H9 (cell line): Measurements from ENCODE around the gene SLC19A1. TPM values are rescaled to one million over a fixed set of nuclear protein-coding genes. Genes with fewer than 3 reads are reported as not detected.

ENCODE experiments used
- DNase-seq: peaks from one replicate; pipeline ENCODE4 v3.0.0-alpha.2; 2017
- H2AFZ ChIP-seq: one replicate; pipeline ENCODE4 v1.6.1; 2013; ENCODE audit warnings: mild to moderate bottlenecking, low read length, control low read depth, moderate library complexity
- H2AK5ac ChIP-seq: 2 replicates; pipeline ENCODE4 v1.6.1; 2013; ENCODE audit warnings: low read length, control low read depth, mixed read lengths; ENCODE audit not compliant: insufficient read length
- H2BK120ac ChIP-seq: one replicate; pipeline ENCODE4 v1.6.1; 2013; ENCODE audit warnings: low read depth, mild to moderate bottlenecking, low read length, control low read depth, inconsistent platforms; ENCODE audit not compliant: poor library complexity, severe bottlenecking
- H2BK12ac ChIP-seq: 2 replicates; pipeline ENCODE4 v1.6.1; 2013; ENCODE audit warnings: low read length, control low read depth, mixed read lengths, low read depth; ENCODE audit not compliant: insufficient read length
- H2BK15ac ChIP-seq: 2 replicates; pipeline ENCODE4 v1.6.1; 2013; ENCODE audit warnings: low read depth, low read length, control low read depth
- H2BK20ac ChIP-seq: one replicate; pipeline ENCODE4 v1.6.1; 2013; ENCODE audit warnings: low read depth, mild to moderate bottlenecking, low read length, control low read depth, inconsistent platforms; ENCODE audit not compliant: poor library complexity, severe bottlenecking
- H2BK5ac ChIP-seq: 2 replicates; pipeline ENCODE4 v1.6.1; 2013; ENCODE audit warnings: low read length, control low read depth, mixed read lengths; ENCODE audit not compliant: insufficient read length
- H3K14ac ChIP-seq: 2 replicates; pipeline ENCODE4 v1.6.1; 2013; ENCODE audit warnings: low read length, control low read depth; ENCODE audit not compliant: insufficient read depth
- H3K18ac ChIP-seq: 2 replicates; pipeline ENCODE4 v1.6.1; 2013; ENCODE audit warnings: low read depth, mild to moderate bottlenecking, mixed read lengths, low read length, control low read depth; ENCODE audit not compliant: insufficient read length
- H3K23ac ChIP-seq: 2 replicates; pipeline ENCODE4 v1.6.1; 2013; ENCODE audit warnings: low read length, control low read depth, mixed read lengths, low read depth; ENCODE audit not compliant: insufficient read length
- H3K23me2 ChIP-seq: 2 replicates; pipeline ENCODE4 v1.6.1; 2013; ENCODE audit warnings: low read depth, mild to moderate bottlenecking, mixed read lengths, low read length, control low read depth; ENCODE audit not compliant: insufficient read length, poor library complexity, severe bottlenecking
- H3K27ac ChIP-seq: 2 replicates; pipeline ENCODE4 v1.5.1; 2013; ENCODE audit warnings: low read length, control low read depth, mixed read lengths, low read depth; ENCODE audit not compliant: insufficient read length
- H3K27me3 ChIP-seq: 2 replicates; pipeline ENCODE4 v1.6.1; 2013; ENCODE audit warnings: low read length, control low read depth, inconsistent platforms; ENCODE audit not compliant: insufficient read depth
- H3K4ac ChIP-seq: 2 replicates; pipeline ENCODE4 v1.6.1; 2013; ENCODE audit warnings: low read depth, mild to moderate bottlenecking, control low read depth, inconsistent platforms, low read length, moderate library complexity
- H3K4me1 ChIP-seq: 2 replicates; pipeline ENCODE4 v1.6.1; 2013; ENCODE audit warnings: low read length, control low read depth, inconsistent platforms; ENCODE audit not compliant: insufficient read depth
- H3K4me2 ChIP-seq: 2 replicates; pipeline ENCODE4 v1.6.1; 2013; ENCODE audit warnings: low read length, control low read depth, mixed read lengths; ENCODE audit not compliant: insufficient read length, insufficient read depth
- H3K56ac ChIP-seq: 2 replicates; pipeline ENCODE4 v1.6.1; 2013; ENCODE audit warnings: low read depth, mild to moderate bottlenecking, mixed read lengths, low read length, control low read depth; ENCODE audit not compliant: insufficient read length
- H3K79me1 ChIP-seq: 2 replicates; pipeline ENCODE4 v1.6.1; 2013; ENCODE audit warnings: low read depth, mild to moderate bottlenecking, moderate library complexity, low read length, control low read depth, inconsistent platforms; ENCODE audit not compliant: insufficient read depth, poor library complexity, severe bottlenecking
- H3K79me2 ChIP-seq: 2 replicates; pipeline ENCODE4 v1.6.1; 2013; ENCODE audit warnings: low read length, control low read depth, inconsistent platforms; ENCODE audit not compliant: insufficient read depth
- H3K9ac ChIP-seq: 2 replicates; pipeline ENCODE4 v1.6.1; 2013; ENCODE audit warnings: low read length, control low read depth, mixed read lengths; ENCODE audit not compliant: insufficient read length; ENCODE audit errors: extremely low read depth
- H3K9me3 ChIP-seq: one replicate; pipeline ENCODE4 v1.6.1; 2013; ENCODE audit warnings: low read depth, low read length, inconsistent platforms; ENCODE audit not compliant: control insufficient read depth
- H3T11ph ChIP-seq: one replicate; pipeline ENCODE4 v1.6.1; 2013; ENCODE audit warnings: mild to moderate bottlenecking, low read length, control low read depth, inconsistent platforms
- H4K20me1 ChIP-seq: one replicate; pipeline ENCODE4 v1.6.1; 2013; ENCODE audit not compliant: control insufficient read depth, insufficient read length, insufficient read depth
- H4K5ac ChIP-seq: 2 replicates; pipeline ENCODE4 v1.6.1; 2013; ENCODE audit warnings: low read depth, mild to moderate bottlenecking, mixed read lengths, low read length, control low read depth; ENCODE audit not compliant: insufficient read length
- H4K8ac ChIP-seq: replicated peaks from 2 replicates; pipeline ENCODE4 v1.6.1; 2013; ENCODE audit warnings: low read length, control low read depth, mixed read lengths, low read depth; ENCODE audit not compliant: insufficient read length
- H4K91ac ChIP-seq: 2 replicates; pipeline ENCODE4 v1.6.1; 2013; ENCODE audit warnings: low read depth, mild to moderate bottlenecking, moderate library complexity, mixed read lengths, low read length, control low read depth; ENCODE audit not compliant: insufficient read length
- H3K27ac Mint-ChIP-seq, 3 experiments: 2 replicates in 2 of 3; 3 replicates in 1 of 3; pipeline ENCODE4 v1.8.0; 2020 to 2021; ENCODE audit warnings: mixed read lengths in 3 of 3, mild to moderate bottlenecking in 1 of 3, moderate library complexity in 1 of 3
- H3K27me3 Mint-ChIP-seq: 2 replicates; pipeline ENCODE4 v1.8.0; 2021; ENCODE audit warnings: low read depth, mild to moderate bottlenecking, moderate library complexity, mixed read lengths
- H3K36me3 Mint-ChIP-seq, 3 experiments: 2 replicates in 2 of 3; 3 replicates in 1 of 3; pipeline ENCODE4 v1.8.0; 2020 to 2021; ENCODE audit warnings: low read depth in 3 of 3, mixed read lengths in 3 of 3; ENCODE audit not compliant: insufficient read depth in 1 of 3
- H3K4me1 Mint-ChIP-seq, 2 experiments: 2 replicates each; pipeline ENCODE4 v1.8.0; 2020; ENCODE audit warnings: mixed read lengths in 2 of 2
- H3K4me3 Mint-ChIP-seq, 2 experiments: 2 replicates in 1 of 2; 3 replicates in 1 of 2; pipeline ENCODE4 v1.8.0; 2020 to 2021; ENCODE audit warnings: mild to moderate bottlenecking in 2 of 2, mixed read lengths in 2 of 2, moderate library complexity in 1 of 2
- H3K9me3 Mint-ChIP-seq, 2 experiments: 2 replicates in 1 of 2; 3 replicates in 1 of 2; pipeline ENCODE4 v1.8.0; 2020; ENCODE audit warnings: mild to moderate bottlenecking in 2 of 2, mixed read lengths in 2 of 2, moderate library complexity in 1 of 2
- CTCF ChIP-seq: fragments of 200-600 bp; sonication (generic); conservative IDR thresholded peaks from 3 replicates; pipeline ENCODE4 v1.8.0; 2021; ENCODE audit warnings: antibody characterized with exemption, mild to moderate bottlenecking
- WGBS: extraction: QIAGEN DNeasy Blood & Tissue Kit; methylation state at CpG from one replicate; pipeline ENCODE4 v1.1.7; 2013; ENCODE audit warnings: missing lambda C conversion rate, low lambda C conversion rate, mixed read lengths; ENCODE audit not compliant: insufficient read length; ENCODE audit errors: extremely low coverage; 5-methylcytosine and 5-hydroxymethylcytosine counted together
- total RNA-seq: library from RNA; stranded (reverse); gene quantifications from 2 replicates; pipeline ENCODE4 v1.2.1, GENCODE V29; 2021

The SLC19A1 gene
- total RNA-seq, 1 experiment from 2014 or later, result 32.4 TPM

GRCh38 chr21:45577801-45578175 lies 35.5 kb upstream of the SLC19A1 start:
- H3K79me1 ChIP-seq, result no peaks in the 10 kb centered on the region
- no peak overlapping the region for H3K18ac ChIP-seq
- H2BK5ac ChIP-seq, result no peak overlapping the region
- H3K27me3 ChIP-seq, result no peaks in the 10 kb centered on the region
- no peak overlapping the region for H3K56ac ChIP-seq
- H3K27ac Mint-ChIP-seq, result no peak overlapping the region
- no peak for TF ChIP-seq CTCF
- H3K27ac ChIP-seq, result no peak overlapping the region
- H3K9me3 Mint-ChIP-seq, result peaks cover under 1 to 3% of the 10 kb centered on the region in 2 experiments; a peak in 4 of 5 replicates
- H3T11ph ChIP-seq, result no peak overlapping the region
- H3K23ac ChIP-seq, result no peak overlapping the region
- no peak overlapping the region for H4K91ac ChIP-seq
- no peak for DNase-seq
- no peaks in the 10 kb centered on the region for H4K20me1 ChIP-seq
- H3K9ac ChIP-seq, result no peak overlapping the region
- H3K79me2 ChIP-seq, result no peaks in the 10 kb centered on the region
- H4K5ac ChIP-seq, result no peak overlapping the region
- H3K4me2 ChIP-seq, result no peak overlapping the region
- no peak overlapping the region for H4K8ac ChIP-seq
- H2BK15ac ChIP-seq, result no peak overlapping the region
- no peak overlapping the region for H2BK120ac ChIP-seq
- no peak overlapping the region for H3K4ac ChIP-seq
- no peak overlapping the region for H2BK20ac ChIP-seq
- no peaks in the 10 kb centered on the region for H3K23me2 ChIP-seq
- WGBS, result no CpG with 5 or more reads among the region's 12 CpGs
- H2BK12ac ChIP-seq, result no peak overlapping the region
- no peaks in the 10 kb centered on the region; a peak in 2 of 7 replicates for H3K36me3 Mint-ChIP-seq
- peaks cover 18% of the 10 kb centered on the region for H3K27me3 Mint-ChIP-seq
- peaks cover 2 to 9% of the 10 kb centered on the region in 2 experiments; a peak in 3 of 4 replicates for H3K4me1 Mint-ChIP-seq
- H3K9me3 ChIP-seq, result peaks cover 1% of the 10 kb centered on the region
- H3K4me1 ChIP-seq, result peaks cover 4% of the 10 kb centered on the region; the same call in 1 of the 2 replicates
- no peak overlapping the region; the same call in 1 of the 2 replicates for H3K14ac ChIP-seq
- H3K4me3 Mint-ChIP-seq, result no peak overlapping the region
- no peak overlapping the region for H2AFZ ChIP-seq
- H2AK5ac ChIP-seq, result no peak overlapping the region
